GM12878 (cell line): ENCODE results near the gene OR52A1. TPM values are rescaled to one million over a fixed set of nuclear protein-coding genes. Genes with fewer than 3 reads are reported as not detected.

ENCODE experiments used
- ATAC-seq: fragments of 200-7000 bp; cut with Tn5 transposase; 3 replicates; pipeline ENCODE4 v1.9.1; 2020; ENCODE audit warnings: mild to moderate bottlenecking, moderate library complexity
- BruUV-seq: library from RNA; stranded (reverse); fragments of 400-500 nt; replicated peaks from 2 replicates; lab custom pipeline; 2021; lab: Mats Ljungman, UMichigan
- CTCF ChIA-PET: fragments of 300-600 bp; sonication (Branson Sonifier 250); formaldehyde crosslinking; extraction: SDS; loops from one replicate; lab custom pipeline; 2021; ENCODE audit warnings: inconsistent platforms; lab: Yijun Ruan, JAX
- POLR2A ChIA-PET: fragments of 350-600 bp; formaldehyde crosslinking; extraction: SDS; loops from one replicate; lab custom pipeline; 2021; ENCODE audit warnings: inconsistent platforms; lab: Charles Lee
- RAD21 ChIA-PET: fragments of 300-600 bp; sonication (Branson Sonifier 250); formaldehyde crosslinking; loops from one replicate; lab custom pipeline; 2023; ENCODE audit warnings: antibody characterized with exemption; ENCODE audit not compliant: unreplicated experiment; lab: Charles Lee
- SMC1A ChIA-PET: fragments of 300-600 bp; sonication (Branson Sonifier 250); formaldehyde crosslinking; loops from one replicate; lab custom pipeline; 2023; ENCODE audit not compliant: unreplicated experiment, uncharacterized antibody; lab: Charles Lee
- DNase-seq: peaks from one replicate; pipeline ENCODE4 v3.0.0-alpha.2; 2011; ENCODE audit warnings: low read depth, low spot score
- FAIRE-seq: peaks from 3 replicates; lab custom pipeline; 2011; peaks lifted over from hg19 to GRCh38; lab: Jason Lieb, UNC
- H2AFZ ChIP-seq: 2 replicates; pipeline ENCODE4 v1.6.0; 2011; ENCODE audit warnings: low read depth, low read length, control low read depth; ENCODE audit not compliant: control insufficient read depth
- H3K27ac ChIP-seq: 2 replicates; pipeline ENCODE4 v1.5.1; 2011; ENCODE audit warnings: control low read depth; ENCODE audit not compliant: control insufficient read depth, insufficient read depth
- H3K27me3 ChIP-seq, 2 experiments: replicated peaks in 1 of 2; 2 replicates each; pipeline versions ENCODE4 v1.6.0 to v1.6.1; 2011; ENCODE audit warnings: low read length in 1 of 2; ENCODE audit not compliant: control insufficient read depth in 2 of 2, insufficient read depth in 2 of 2
- H3K36me3 ChIP-seq, 2 experiments: 2 replicates each; pipeline ENCODE4 v1.5.1; 2011; ENCODE audit warnings: low read length in 1 of 2; ENCODE audit not compliant: control insufficient read depth in 2 of 2, insufficient read depth in 2 of 2
- H3K4me1 ChIP-seq: 2 replicates; pipeline ENCODE4 v1.6.1; 2011; ENCODE audit warnings: mild to moderate bottlenecking, low read length, moderate library complexity, mixed read lengths; ENCODE audit not compliant: control insufficient read depth, insufficient read depth
- H3K4me2 ChIP-seq: 2 replicates; pipeline ENCODE4 v1.6.0; 2011; ENCODE audit warnings: control low read depth; ENCODE audit not compliant: control insufficient read depth, insufficient read depth
- H3K4me3 ChIP-seq: fragments of 200-600 bp; sonication (generic); 2 replicates; pipeline ENCODE4 v1.5.1; 2016
- H3K79me2 ChIP-seq: 2 replicates; pipeline ENCODE4 v1.6.0; 2011; ENCODE audit warnings: low read length; ENCODE audit not compliant: control insufficient read depth, insufficient read depth
- H3K9ac ChIP-seq: 2 replicates; pipeline ENCODE4 v1.8.0; 2011; ENCODE audit warnings: low read length, control low read depth, mixed read lengths; ENCODE audit not compliant: control insufficient read depth, insufficient read depth
- H3K9me3 ChIP-seq: replicated peaks from 3 replicates; pipeline ENCODE4 v1.5.1; 2011; ENCODE audit warnings: mild to moderate bottlenecking, low read length; ENCODE audit not compliant: control insufficient read depth, insufficient read depth
- H4K20me1 ChIP-seq: 2 replicates; pipeline ENCODE4 v1.6.0; 2011; ENCODE audit not compliant: control insufficient read depth, insufficient read depth
- CREB1 ChIP-seq: IDR thresholded peaks from 2 replicates; pipeline ENCODE4 v1.6.1; 2012; ENCODE audit warnings: low read depth, mild to moderate bottlenecking, inconsistent platforms
- CTCF ChIP-seq, 3 experiments: IDR thresholded peaks in 2 of 3; conservative IDR thresholded peaks in 1 of 3; 2 replicates each; pipeline ENCODE4 v1.5.1; 2011; ENCODE audit warnings: low read depth in 3 of 3, low read length in 3 of 3, mild to moderate bottlenecking in 3 of 3, control low read depth in 2 of 3, moderate library complexity in 2 of 3, inconsistent platforms in 1 of 3, mixed read lengths in 1 of 3; ENCODE audit not compliant: control insufficient read depth in 2 of 3, insufficient read depth in 1 of 3; ENCODE audit errors: extremely low read depth in 1 of 3
- EP300 ChIP-seq, 2 experiments: fragments of 150-350 bp in 1 of 2; IDR thresholded peaks; 2 replicates each; pipeline ENCODE4 v1.6.1; 2011 to 2012; ENCODE audit warnings: low read depth in 2 of 2, low read length in 2 of 2, borderline replicate concordance in 1 of 2, improper control_type of control experiment in 1 of 2, inconsistent platforms in 1 of 2; ENCODE audit not compliant: control insufficient read depth in 1 of 2
- HCFC1 ChIP-seq: fragments of 150-350 bp; IDR thresholded peaks from 2 replicates; pipeline ENCODE4 v1.6.1; 2014; ENCODE audit warnings: low read length
- NBN ChIP-seq: fragments of 450-650 bp; IDR thresholded peaks from 2 replicates; pipeline ENCODE4 v1.6.1; 2016
- NKRF ChIP-seq: fragments of 450-650 bp; conservative IDR thresholded peaks from 2 replicates; pipeline ENCODE4 v1.6.1; 2017; ENCODE audit warnings: mild to moderate bottlenecking, moderate library complexity
- NRF1 ChIP-seq: conservative IDR thresholded peaks from 2 replicates; pipeline ENCODE4 v1.6.1; 2011; ENCODE audit warnings: mild to moderate bottlenecking, low read depth, low read length, improper control_type of control experiment
- POLR2AphosphoS2 ChIP-seq: IDR thresholded peaks from 2 replicates; pipeline ENCODE4 v1.6.1; 2011; ENCODE audit warnings: low read depth, mild to moderate bottlenecking, low read length, improper control_type of control experiment, moderate library complexity
- SIX5 ChIP-seq: IDR thresholded peaks from 2 replicates; pipeline ENCODE4 v1.6.1; 2011; ENCODE audit warnings: mild to moderate bottlenecking, low read depth, low read length, moderate library complexity; ENCODE audit not compliant: severe bottlenecking
- SMAD1 ChIP-seq: fragments of 450-650 bp; IDR thresholded peaks from 2 replicates; pipeline ENCODE4 v1.6.1; 2018; ENCODE audit warnings: mild to moderate bottlenecking, low read depth; ENCODE audit not compliant: partially characterized antibody
- SMAD5 ChIP-seq: IDR thresholded peaks from 2 replicates; pipeline ENCODE4 v1.6.1; 2016; ENCODE audit warnings: antibody characterized with exemption, low read depth
- STAT3 ChIP-seq: IDR thresholded peaks from 2 replicates; pipeline ENCODE4 v1.6.1; 2011; ENCODE audit warnings: low read depth, low read length, improper control_type of control experiment
- USF1 ChIP-seq: IDR thresholded peaks from 2 replicates; pipeline ENCODE4 v1.6.1; 2011; ENCODE audit warnings: borderline replicate concordance, low read depth, mild to moderate bottlenecking, moderate library complexity, mixed read lengths, low read length; ENCODE audit not compliant: insufficient read depth; ENCODE audit errors: extremely low read length
- ZBED1 ChIP-seq: IDR thresholded peaks from 2 replicates; pipeline ENCODE4 v1.6.1; 2016; ENCODE audit warnings: borderline replicate concordance
- ZBTB33 ChIP-seq: fragments of 450-650 bp; IDR thresholded peaks from 2 replicates; pipeline ENCODE4 v1.6.1; 2017; ENCODE audit warnings: mild to moderate bottlenecking
- WGBS: methylation state at CpG from one replicate; pipeline ENCODE4 v1.1.6; 2016; ENCODE audit warnings: low lambda C conversion rate; ENCODE audit not compliant: insufficient replicate concordance, insufficient coverage; ENCODE audit errors: missing lambda C conversion rate; 5-methylcytosine and 5-hydroxymethylcytosine counted together
- in situ Hi-C: fragments of 300-500 bp; cut with MboI; formaldehyde crosslinking; loops from 9 replicates; pipeline ENCODE4 v1.14.3; 2018; ENCODE audit warnings: mixed read lengths
- intact Hi-C: fragments of 100-400 bp; cut with micrococcal nuclease; formaldehyde crosslinking; loops from one replicate; pipeline ENCODE4 v1.14.2; 2022; ENCODE audit not compliant: unreplicated experiment
- polyA plus RNA-seq, 11 experiments: library from polyadenylated mRNA; depleted of rRNA in 4 of 11; unstranded in 6 of 11; stranded (reverse) in 5 of 11; fragments of >200 nt; fragmentation: Nextera tagmentation in 4 of 11; fragmentation: Illumina TruSeq in 1 of 11; extraction: Ambion mirVana in 4 of 11; extraction: Trizol in 1 of 11; gene quantifications; 1 replicate in 1 of 11; 2 replicates in 10 of 11; pipeline versions ENCODE4 v1.2.1 to v1.2.3, GENCODE V29; 2011 to 2016; ENCODE audit warnings: inconsistent platforms in 2 of 11, missing spikeins in 2 of 11, low read depth in 1 of 11
- total RNA-seq, 4 experiments: library from RNA; depleted of rRNA in 3 of 4; stranded (reverse); fragments of >200 nt in 3 of 4; fragmentation: Illumina TruSeq in 1 of 4; extraction: Trizol in 1 of 4; gene quantifications; 2 replicates each; pipeline versions ENCODE4 v1.2.1 to v1.2.3, GENCODE V29; 2013 to 2021

OR52A1 gene
- total and polyA plus RNA-seq, 10 of the 15 experiments (the other 5 are each of a cell fraction or from before 2014, with no cell fraction given), result not detected

- TF ChIP-seq USF1 (no peak), EP300 (IDR thresholded peaks at IDR 0.05; ENCODE audit: borderline replicate concordance in 1 of 2, control insufficient read depth in 1 of 2, low read depth in 2 of 2, low read length in 2 of 2) (no peak), STAT3 (no peak), NRF1 (no peak)
These were observed at the start of gene OR52A1 (continued) for GRCh38 chr11:5154657-5155056.

GRCh38 chr11:5203366-5203765 lies 48.8 kb upstream of the OR52A1 start:
- ATAC-seq, result no peak
- no peak overlapping the region for H2AFZ ChIP-seq
- H3K27me3 ChIP-seq, result no peaks in the 10 kb centered on the region
- intact Hi-C loops, result loop anchor here (5.0 kb wide), 1 partner anchor 81 kb away; no protein-coding TSS in a partner anchor
- no peak for FAIRE-seq
- no peak overlapping the region for H3K9ac ChIP-seq
- H3K4me1 ChIP-seq, result no peaks in the 10 kb centered on the region
- no peaks in the 10 kb centered on the region for H4K20me1 ChIP-seq
- no TSS peak for BruUV-seq
- no peak overlapping the region for H3K27ac ChIP-seq
- DNase-seq, result no peak
- SMC1A ChIA-PET, result interaction anchor here (1.0 to 1.6 kb wide), 2 partner anchors 86 to 168 kb away, joined by 3 to 4 read pairs; no protein-coding TSS in a partner anchor
- POLR2A ChIA-PET, result no interaction called here
- no peaks in the 10 kb centered on the region for H3K9me3 ChIP-seq
- RAD21 ChIA-PET, result no interaction called here
- CTCF ChIA-PET, result interaction anchor here (1.0 kb wide), 1 partner anchor 177 kb away, joined by 4 read pairs; no protein-coding TSS in a partner anchor
- H3K4me3 ChIP-seq, result no peak overlapping the region
- no peaks in the 10 kb centered on the region for H3K36me3 ChIP-seq
- WGBS, result 10% methylated on average over 2 of the region's 2 CpGs
- no peaks in the 10 kb centered on the region for H3K79me2 ChIP-seq
- in situ Hi-C loops, result loop anchor here (5.0 kb wide), 1 partner anchor 169 kb away; no protein-coding TSS in a partner anchor
- no peak overlapping the region for H3K4me2 ChIP-seq
- TF ChIP-seq SIX5 (no peak), NKRF (no peak), HCFC1 (no peak), SMAD1 (no peak), SMAD5 (no peak), ZBTB33 (no peak), ZBED1 (no peak), NBN (no peak), CREB1 (no peak), USF1 (no peak), POLR2AphosphoS2 (no peak), CTCF (IDR thresholded peaks at IDR 0.05 in 2 of 3, conservative IDR thresholded peaks at IDR 0.05 in 1 of 3; ENCODE audit: control insufficient read depth in 2 of 3, extremely low read depth in 1 of 3, insufficient read depth in 1 of 3, low read depth in 3 of 3, low read length in 3 of 3) (no peak)
